SW 1271 (cell line): Measurements from ENCODE around the gene VWA8.
"Not testable (repeated sequence)": the region's sequence is repeated elsewhere in the genome, so short reads cannot be mapped to it uniquely, and the experiment has no call there.

Experiments
- DNase-seq, 2 experiments: peaks; one replicate each; lab custom pipeline; 2025; lab: John Stamatoyannopoulos, UW

VWA8 gene

GRCh38 chr13:41851351-41851750 lies 109.6 kb downstream of the VWA8 start:
- DNase-seq, result no peak

DNA sequence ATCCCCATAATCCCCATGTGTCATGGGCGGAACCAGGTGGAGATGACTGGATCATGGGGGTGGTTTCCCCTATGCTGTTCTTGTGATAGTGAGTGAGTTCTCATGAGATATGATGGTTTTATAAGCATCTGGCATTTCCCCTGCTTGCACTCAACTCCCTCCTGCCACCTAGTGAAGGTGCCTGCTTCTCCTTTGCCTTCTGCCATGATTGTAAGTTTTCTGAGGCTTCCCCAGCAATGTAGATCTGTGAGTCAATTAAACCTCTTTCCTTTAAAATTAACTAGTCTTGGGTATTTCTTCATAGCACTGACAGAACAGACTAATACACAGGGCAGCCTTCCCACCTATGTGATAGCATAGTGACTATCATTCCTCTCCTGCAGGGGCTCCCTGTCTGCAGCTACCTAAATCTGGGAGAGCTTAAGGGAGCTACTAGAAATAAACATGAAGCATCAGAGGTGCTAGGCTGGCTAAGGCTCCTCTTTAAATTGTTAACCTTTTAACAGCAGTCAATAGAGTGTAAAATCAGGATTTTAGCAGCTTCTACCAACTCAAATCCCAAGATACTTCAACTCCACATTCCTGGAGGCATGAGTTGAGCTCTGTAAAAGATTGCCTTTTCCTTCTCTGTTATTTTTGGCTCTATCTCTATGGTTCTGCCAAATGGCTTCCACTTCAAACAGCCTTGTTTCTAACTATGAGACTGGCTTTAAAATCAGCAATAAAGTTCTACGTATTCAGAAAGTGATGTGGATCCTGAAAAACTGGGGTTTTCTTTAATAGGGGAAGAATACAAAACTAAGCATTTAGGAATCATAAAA lies 112.3 kb downstream of the VWA8 start:
- no peak for DNase-seq

DNA sequence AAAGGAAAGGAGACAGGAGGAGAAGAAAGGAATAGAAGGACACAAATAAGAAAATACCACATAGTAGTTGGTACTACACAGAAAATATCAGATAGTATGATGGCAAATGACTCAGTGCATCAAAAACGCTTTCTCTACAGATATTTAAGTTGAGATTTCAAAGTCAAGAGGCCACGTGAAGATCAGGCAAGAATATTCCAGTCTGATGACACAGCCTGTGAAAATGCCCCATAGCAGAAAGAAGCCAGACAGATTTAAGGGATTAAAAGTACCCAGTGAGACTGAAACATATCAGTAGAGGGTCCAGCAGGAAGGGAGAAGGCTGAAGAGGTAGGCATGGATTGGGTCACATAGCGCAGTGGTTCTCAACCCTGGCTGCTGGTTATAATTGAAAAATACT lies 113.7 kb downstream of the VWA8 start:
- DNase-seq, result no peak

DNA sequence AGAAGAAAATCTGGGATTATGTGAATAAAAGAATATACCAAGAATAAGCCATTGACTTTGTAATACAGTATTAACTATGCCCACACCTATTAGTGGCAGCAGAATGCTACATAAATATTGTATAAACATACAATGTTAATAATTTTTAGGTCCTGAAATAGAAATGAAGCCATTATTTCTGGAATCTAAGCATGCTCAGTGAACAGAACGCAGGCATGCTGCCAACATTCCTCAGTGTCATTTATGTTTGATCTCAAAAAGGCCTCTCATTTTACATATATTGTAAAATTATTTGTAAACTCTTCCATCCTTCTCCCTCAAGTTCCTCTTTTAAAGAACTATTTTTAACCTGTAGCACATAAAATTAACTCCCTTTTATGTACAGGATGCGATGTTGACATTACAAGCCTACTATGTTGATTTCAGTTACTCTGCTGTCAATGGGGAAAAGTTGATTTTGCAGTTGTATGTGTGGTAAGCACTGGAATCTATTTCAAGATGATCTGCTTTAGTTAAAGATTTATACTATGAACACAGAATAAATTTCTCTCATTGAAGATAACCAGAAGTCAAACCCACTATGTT lies 118.8 kb downstream of the VWA8 start:
- no peak for DNase-seq

- no peak for DNase-seq
These were observed 123.3 kb downstream of the VWA8 start for GRCh38 chr13:41837629-41838028.

DNA sequence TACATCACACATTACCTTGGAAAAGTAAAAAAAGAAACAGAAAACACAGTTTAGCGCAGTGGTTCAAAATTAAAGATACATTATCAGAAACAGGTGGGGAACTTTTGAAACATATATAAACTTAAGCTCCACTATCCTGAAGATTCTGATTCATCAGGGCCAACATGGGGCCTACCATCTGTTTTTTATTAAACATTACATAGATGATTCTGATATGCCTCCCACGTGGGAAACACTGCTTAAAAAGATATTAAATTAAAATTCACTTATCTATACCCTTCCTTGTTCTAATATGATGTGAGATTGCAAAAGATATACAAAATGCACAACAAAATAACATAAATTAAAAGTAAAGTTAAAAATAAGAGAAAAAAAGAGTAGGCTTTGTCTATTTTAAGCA lies 125.0 kb downstream of the VWA8 start:
- no peak for DNase-seq

GRCh38 chr13:41834697-41835096 lies 126.2 kb downstream of the VWA8 start:
- DNase-seq, result not testable (repeated sequence)

DNA sequence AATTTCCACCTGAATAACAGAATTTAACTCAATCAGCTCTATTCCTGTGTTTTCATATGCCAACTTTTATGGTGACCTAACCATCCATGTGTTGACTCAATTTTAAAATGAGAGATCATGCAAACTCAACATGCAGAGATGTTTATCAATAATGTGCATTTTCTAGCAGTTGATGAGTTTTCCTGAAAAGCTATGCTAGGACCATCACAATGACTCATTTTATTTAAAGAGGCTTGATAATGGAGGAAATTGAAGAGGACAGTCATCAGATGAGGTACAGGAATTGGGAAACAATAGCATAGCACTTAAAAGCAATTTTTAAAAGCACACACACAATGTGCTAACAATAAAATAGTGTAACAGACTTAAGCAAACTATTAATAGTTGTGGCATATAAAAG lies 127.1 kb downstream of the VWA8 start:
- DNase-seq, result no peak

- no peak for DNase-seq
These were observed 127.7 kb downstream of the VWA8 start for GRCh38 chr13:41833201-41833600.

DNA sequence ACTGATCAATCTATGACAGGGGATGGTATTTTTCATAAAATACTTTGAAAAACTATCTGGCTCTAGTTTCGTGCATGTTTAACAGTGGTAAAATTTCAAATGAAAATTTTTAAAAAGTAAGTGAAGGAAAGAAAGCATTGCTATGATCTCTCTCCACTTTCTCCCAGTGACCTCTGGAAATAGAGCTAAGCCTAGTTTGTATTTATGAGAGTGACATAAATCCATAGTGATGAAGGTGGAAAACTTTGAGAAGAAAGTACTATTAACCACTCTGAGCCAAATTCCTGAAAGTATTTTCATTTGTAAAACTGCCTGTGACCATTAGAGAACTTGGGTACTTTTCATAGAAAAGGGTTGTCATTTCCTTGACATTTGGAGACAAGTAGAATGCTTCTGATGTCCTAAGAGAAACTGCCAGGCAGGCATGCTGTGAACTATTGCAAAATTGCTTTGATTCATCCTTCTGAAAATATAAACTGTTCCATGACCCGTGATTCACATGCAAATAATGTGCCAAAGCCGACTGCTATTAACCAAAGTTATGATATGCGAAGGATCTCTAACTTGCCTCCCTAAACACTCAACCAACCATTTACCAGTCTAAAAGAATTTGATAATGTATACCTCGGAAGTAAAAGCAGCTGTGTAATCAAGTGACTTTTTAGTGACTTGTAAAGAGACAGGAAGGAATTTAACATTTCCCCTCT lies 133.2 kb downstream of the VWA8 start:
- peak; percentile 58 to 89 for DNase-seq

DNA sequence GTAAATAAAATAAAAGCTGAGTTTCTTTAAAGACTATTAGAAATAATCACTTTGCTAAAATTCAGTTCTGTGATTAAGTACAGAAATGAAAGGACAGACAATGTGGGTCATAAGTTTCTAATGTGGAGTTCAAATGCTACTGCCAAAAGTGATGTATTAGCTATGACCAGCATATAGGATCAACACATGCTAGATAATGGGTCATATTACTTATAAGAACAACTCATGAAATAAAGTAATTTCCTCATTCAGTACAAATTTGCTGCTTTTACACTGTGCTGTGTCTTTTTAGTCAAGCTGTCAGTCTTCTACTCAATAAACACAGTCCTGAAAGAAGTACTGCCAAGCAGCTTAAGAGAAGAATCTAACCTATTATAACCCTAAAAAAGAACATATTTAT lies 135.2 kb downstream of the VWA8 start:
- DNase-seq, result no peak

DNA sequence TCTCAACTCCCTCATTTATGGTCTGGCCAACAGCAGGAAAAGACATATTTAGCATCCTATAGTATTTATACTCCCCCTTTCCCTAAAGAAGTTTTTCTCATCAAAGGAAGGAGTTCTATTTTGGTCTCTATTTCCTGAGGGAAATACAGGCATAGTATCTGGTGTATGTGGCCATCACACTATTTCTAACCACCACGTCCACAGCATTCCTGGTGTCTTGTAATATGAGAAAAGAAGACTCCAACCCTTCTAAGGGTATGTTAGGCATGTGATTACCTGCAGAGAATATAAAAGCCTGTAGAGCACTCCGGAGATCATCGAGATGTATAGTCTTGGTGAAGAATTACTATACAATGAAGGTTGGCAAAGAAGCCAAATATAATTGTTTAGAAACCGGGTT lies 137.4 kb downstream of the VWA8 start:
- DNase-seq, result no peak

- no peak for DNase-seq
These were observed 138.3 kb downstream of the VWA8 start for GRCh38 chr13:41822560-41822959.

DNA sequence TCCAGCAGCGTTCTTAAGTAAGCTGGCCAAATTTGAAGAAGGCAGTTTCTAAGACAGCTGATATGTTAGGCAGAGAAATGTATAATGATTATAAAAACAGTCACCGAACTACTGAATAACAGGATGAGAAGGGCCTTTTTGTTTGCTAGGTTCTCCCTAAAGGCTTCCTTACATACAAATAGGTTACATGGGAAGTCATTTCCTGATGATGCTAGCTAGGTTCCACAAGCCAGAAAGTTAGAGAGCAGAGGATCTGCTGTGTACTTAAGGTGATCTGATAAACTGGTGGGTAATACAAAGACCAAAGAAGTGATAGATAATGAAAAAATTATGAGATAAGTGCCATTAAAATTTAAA lies 139.7 kb downstream of the VWA8 start:
- DNase-seq, result no peak

GRCh38 chr13:41820581-41821237 lies 140.2 kb downstream of the VWA8 start:
- no peak for DNase-seq

- no peak for DNase-seq
These were observed 144.9 kb downstream of the VWA8 start for GRCh38 chr13:41816057-41816456.

GRCh38 chr13:41813426-41813825 lies 147.5 kb downstream of the VWA8 start:
- no peak for DNase-seq

- no peak for DNase-seq
These were observed 148.1 kb downstream of the VWA8 start for GRCh38 chr13:41812851-41813250.

- DNase-seq, result no peak
These were observed 148.7 kb downstream of the VWA8 start for GRCh38 chr13:41812237-41812636.

DNA sequence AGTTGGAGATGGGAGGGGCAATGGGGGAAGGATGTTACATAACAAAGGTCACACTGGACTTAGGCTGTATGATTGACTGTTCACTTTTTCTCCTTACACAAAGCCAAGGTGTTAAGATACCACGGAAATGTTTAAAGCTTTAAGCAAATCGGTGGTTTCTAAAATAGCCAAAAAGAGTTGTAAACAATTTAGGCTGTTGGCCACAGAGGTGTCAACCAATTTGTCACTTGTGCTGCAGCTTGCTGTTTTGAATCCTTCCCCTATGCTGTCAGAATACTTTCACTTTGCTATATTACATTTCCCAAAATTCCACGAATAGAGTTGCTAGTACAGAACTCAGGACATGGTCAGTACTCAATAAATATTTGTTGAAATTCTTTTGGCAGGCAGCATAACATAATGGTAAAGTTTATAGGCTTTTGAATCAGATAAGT lies 149.3 kb downstream of the VWA8 start:
- DNase-seq, result no peak

GRCh38 chr13:41809962-41810361 lies 150.9 kb downstream of the VWA8 start:
- DNase-seq, result no peak

GRCh38 chr13:41803445-41803735 lies 157.5 kb downstream of the VWA8 start:
- DNase-seq, result not testable (repeated sequence)
